NCI-H1436 (cell line): ENCODE data around the gene METTL23.
A peak's percentile ranks its signal among the peaks of the same experiment; 100 is the strongest.
"Not testable (repeated sequence)": the region's sequence is repeated elsewhere in the genome, so short reads cannot be mapped to it uniquely, and the experiment has no call there.

Source experiments
- DNase-seq: peaks from one replicate; lab custom pipeline; 2025; lab: John Stamatoyannopoulos, UW

The METTL23 gene

GRCh38 chr17:76714336-76714735 is 12.3 kb upstream of the METTL23 start:
- DNase-seq, result no peak

GRCh38 chr17:76714822-76715495 is 11.7 kb upstream of the METTL23 start:
- DNase-seq, result peak; percentile 38

- DNase-seq, result no peak
Observed at GRCh38 chr17:76715496-76715830, 11.2 kb upstream of the METTL23 start.

- DNase-seq, result no peak
Observed at GRCh38 chr17:76716146-76716838, 10.3 kb upstream of the METTL23 start.

GRCh38 chr17:76716839-76717215 is 9.8 kb upstream of the METTL23 start:
- DNase-seq, result no peak

GRCh38 chr17:76718516-76718915 is 8.1 kb upstream of the METTL23 start:
- no peak for DNase-seq

- no peak for DNase-seq
Observed at GRCh38 chr17:76720211-76720610, 6.4 kb upstream of the METTL23 start.

GRCh38 chr17:76720941-76721340 is 5.7 kb upstream of the METTL23 start:
- DNase-seq, result no peak

- no peak for DNase-seq
Observed at GRCh38 chr17:76721463-76721862, 5.2 kb upstream of the METTL23 start.

- DNase-seq, result no peak
Observed at GRCh38 chr17:76722279-76722678, 4.4 kb upstream of the METTL23 start.

- DNase-seq, result not testable (repeated sequence)
Observed at GRCh38 chr17:76722977-76723376, 3.7 kb upstream of the METTL23 start.

- DNase-seq, result no peak
Observed at GRCh38 chr17:76723812-76724211, 2.8 kb upstream of the METTL23 start.

- peak; percentile 62 for DNase-seq
Observed at GRCh38 chr17:76725580-76726230, 934 bp upstream of the METTL23 start.

- peak; percentile 99 for DNase-seq
Observed at GRCh38 chr17:76726231-76726775, 336 bp upstream of the METTL23 start, which contains the start of gene JMJD6. JMJD6 (minus strand) TSS chr17:76726606; CDS start chr17:76726475, 131 bp downstream.

GRCh38 chr17:76727745-76728456 is 1.3 kb downstream of the METTL23 start:
- DNase-seq, result no peak

- not testable (repeated sequence) for DNase-seq
Observed at GRCh38 chr17:76731800-76732733, 5.4 kb downstream of the METTL23 start.

- no peak for DNase-seq
Observed at GRCh38 chr17:76732734-76733617, 6.3 kb downstream of the METTL23 start.

GRCh38 chr17:76733618-76733957 is 6.9 kb downstream of the METTL23 start:
- DNase-seq, result no peak

GRCh38 chr17:76734080-76734840 is 7.6 kb downstream of the METTL23 start:
- DNase-seq, result no peak
